GM19023 (cell line): ENCODE measurements around the gene GPHN.
"Not testable (repeated sequence)": the region's sequence is repeated elsewhere in the genome, so short reads cannot be mapped to it uniquely, and the experiment has no call there.

Experiments
- ATAC-seq: cut with Tn5 transposase; IDR thresholded peaks from one replicate; pipeline ENCODE4 v1.9.1; 2021; ENCODE audit warnings: mild to moderate bottlenecking, moderate library complexity; ENCODE audit not compliant: unreplicated experiment

Gene GPHN

DNA sequence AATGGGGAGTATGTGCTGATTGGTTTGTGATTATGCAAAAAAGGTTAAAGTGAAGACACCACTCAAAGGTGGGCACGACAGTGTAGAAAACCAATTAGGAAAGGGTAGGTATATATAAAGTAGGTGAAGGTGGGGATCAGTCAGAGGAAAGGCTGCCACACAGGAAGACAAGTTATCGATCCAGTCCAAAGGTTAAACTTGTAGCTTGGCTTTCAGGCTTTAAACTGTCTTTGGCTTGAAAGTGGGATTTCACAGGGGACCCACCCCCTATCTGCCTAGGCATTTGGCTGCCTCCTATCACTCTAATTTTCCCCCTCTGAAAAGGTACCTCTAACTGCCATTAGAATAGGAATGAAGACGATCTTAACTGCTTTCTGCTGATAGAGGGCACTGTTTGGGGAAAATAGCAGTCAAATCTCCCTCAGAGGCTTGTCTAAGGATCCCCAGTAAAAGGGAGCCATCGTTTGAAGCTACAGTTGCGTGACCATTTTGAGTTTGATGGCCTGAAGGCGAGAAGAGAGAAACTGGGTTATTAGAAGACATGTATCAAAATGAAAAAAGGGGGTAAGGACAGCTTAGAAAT, 250.2 kb downstream of the GPHN start:
- ATAC-seq: no peak

DNA sequence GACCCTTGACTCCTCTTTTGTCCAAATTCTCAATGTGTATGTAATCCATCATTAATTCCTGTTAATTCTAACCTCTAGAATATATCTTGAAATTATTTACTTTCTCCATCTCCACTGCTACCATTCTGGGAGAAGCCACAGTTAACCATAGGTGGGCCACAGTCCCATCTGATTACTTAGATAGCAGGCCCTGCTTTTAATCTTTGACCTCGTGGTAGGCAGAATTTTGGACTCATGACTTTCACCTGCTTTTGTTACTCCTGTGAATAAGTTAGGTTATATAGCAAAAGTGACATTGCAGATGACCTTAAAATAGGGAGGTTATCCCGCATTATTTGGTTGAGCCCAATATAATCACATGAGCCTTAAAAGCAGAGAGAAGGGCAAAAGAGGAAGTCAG, 264.2 kb downstream of the GPHN start:
- ATAC-seq: no peak

DNA sequence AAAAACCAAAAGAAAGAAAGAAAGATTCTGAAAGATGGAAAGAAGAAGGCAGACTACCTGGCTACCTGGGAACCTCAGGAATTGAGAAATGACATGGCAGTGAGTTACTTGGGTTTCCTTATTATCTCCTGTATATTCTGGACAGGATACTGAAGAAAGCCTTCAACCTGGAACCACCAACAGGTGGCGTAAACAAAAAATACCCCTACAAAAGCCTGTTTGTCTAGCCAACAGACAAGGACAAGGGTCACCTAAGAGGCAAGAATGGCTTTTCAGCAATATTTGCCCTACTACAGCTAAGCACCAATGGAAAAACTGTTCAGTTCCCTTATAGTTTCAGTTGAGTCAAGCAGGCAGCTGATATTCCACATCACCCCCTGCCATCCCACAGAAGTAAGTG, 274.9 kb downstream of the GPHN start:
- ATAC-seq: no peak

DNA sequence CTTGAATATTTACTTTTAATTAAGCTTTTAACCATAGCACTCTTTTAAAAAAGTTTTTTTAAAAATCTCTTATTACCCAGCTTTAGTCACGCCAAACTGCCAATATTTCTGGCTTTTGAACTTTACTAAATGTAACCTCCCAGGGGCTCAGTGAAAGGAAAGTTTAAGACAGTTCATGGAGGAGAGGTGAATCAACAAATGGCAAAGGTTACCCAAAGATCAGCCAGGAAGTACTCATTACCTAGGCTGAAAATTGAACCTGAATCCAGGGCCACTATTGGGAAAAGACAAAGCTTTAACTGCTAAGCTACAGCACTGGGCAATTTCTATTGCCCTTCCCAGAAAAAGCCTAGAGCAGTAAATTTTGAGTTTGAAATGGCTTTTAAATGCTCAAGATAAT, 282.2 kb downstream of the GPHN start:
- no peak for ATAC-seq

DNA sequence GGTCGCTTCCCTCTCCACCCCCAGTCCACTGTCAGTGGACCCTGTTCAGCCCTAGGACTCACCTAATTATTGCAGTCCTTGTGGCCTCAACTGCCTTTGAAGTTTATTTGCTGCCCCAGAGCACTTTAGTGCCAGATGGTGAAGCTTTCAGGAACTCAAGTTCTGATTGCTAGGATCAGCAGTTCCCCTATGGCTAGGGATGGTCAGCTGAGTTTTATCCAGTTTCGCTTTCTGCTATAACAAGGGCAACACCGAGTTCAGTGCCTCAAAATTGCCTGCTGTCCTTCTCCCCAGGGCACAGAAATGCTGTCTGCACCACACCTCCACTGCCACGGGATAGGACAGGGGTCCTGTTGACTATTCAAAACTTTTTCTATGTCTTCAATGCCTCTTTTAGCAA, 295.0 kb downstream of the GPHN start:
- no peak for ATAC-seq

DNA sequence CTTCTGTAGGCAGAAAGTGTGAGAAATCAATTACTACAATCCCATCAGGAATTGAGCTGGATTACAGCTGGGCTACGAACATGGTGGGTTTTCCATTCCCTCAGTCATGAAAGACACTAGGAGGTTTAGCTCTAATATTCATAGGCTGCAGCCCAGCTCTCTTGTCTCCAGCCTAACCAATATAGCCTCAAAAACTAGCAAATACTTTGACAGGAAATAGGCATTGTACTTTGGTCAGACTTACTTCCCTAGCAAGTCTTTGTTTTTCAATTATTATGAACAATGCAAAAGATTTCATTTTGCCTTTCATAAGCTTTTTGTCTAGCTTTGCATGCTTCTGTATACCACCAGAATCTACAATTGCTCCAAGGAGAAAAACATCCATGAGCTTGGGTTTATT, 296.2 kb downstream of the GPHN start:
- ATAC-seq: no peak

DNA sequence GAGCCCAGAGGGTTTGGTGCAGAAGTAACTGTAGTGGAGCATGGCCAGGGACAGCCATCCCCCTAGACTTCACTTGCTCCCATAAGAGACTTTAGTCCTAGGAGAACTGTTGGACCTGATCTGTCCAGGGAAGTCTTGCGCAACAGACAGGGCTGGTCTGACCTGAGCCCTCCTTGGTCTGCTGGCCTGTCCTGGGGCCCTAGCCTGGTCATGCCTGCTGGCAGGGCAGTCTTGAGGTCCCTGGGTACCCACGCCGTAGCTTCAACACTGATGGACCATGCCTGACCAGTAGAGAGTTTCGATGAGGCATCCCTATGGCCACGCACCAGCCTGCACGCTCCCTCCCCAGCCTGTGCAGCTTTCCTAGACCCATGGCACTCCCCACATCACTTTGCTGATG, 305.7 kb downstream of the GPHN start:
- no peak for ATAC-seq

DNA sequence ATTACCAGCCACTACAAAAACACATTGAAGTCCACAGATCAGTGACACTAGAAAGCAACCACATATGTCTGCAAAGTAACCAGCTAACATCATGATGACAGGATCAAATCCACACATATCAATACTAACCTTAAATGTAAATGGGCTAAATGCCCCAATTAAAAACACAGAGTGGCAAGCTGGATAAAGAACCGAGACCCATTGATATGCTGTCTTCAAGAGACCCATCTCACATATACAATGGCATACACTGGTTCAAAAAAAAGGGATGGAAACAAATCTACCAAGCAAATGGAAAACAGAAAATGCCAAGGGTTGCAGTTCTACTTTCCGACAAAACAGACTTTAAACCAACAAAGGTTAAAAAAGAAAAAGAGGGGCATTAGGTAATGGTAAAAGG, 307.7 kb downstream of the GPHN start:
- ATAC-seq: no peak

DNA sequence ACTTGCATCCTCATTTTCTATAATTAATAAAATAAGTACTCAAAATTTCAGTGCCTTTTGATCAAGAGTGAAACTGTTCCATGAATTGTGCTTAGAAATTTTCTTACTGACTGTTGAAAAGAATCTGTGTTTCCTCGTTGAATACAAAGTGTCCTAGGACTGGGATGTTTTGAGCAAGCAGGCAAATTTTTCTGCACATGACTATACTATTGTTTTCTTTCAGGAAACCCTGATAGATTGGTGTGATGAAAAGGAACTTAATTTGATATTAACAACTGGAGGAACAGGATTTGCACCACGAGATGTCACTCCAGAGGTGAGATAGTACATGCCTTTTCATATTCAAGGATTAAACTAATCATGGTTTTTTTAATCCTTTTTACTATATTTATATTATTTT, 316.3 kb downstream of the GPHN start:
- no peak for ATAC-seq

DNA sequence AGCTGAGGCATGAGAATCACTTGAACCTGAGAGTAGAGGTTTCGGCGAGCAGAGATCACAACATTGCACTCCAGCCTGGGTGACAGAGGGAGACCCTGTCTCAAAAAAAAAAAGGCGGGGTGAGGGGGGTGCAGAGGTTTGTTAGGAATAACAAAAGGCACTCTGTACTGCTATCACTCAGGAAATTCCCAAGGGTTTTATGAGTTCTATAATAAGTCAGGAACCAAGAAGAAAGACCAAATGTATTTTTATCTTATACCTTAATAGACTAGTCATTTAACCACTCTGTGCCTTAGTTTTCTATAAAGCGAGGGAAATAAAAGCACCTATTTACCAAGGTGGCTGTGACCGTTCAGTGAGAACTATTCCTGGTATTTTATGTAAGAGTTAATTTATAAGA, 319.2 kb downstream of the GPHN start:
- ATAC-seq: no peak

DNA sequence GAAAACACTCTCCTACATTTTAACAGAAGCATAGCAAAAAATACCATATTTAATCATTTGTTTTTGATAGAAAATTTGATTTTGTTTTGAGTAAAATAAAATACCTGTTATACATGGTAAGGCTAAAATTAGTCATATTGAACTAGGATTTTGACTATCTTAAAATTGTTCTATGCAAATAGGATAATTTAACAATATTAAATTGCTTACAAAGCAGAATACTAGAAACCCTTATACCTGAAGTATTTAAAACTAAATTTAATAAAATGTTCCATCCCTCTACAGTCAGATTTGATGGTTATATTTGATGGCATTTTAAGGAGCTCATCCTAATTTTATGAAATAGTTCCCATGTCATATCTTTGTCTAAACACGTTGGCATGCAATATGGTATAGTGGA, 323.2 kb downstream of the GPHN start:
- ATAC-seq: no peak

DNA sequence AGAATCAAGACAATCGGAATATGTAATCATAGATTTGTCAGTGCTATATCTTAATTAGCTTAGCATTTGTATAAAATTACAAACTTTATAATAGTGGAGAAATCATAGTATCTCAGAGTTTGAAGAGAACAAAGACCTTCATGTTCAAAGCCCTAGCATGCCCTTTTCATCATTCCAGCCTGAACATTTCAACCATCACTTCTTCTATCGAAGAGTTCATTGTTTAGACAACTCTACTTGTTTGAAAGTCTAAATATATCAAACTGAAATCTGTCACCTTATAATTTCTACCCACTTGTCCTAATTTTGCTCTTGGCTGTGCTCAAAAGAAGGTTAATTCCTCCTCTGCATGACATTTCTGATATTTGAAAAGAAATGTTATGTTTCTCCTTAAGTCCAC, 325.9 kb downstream of the GPHN start:
- no peak for ATAC-seq

DNA sequence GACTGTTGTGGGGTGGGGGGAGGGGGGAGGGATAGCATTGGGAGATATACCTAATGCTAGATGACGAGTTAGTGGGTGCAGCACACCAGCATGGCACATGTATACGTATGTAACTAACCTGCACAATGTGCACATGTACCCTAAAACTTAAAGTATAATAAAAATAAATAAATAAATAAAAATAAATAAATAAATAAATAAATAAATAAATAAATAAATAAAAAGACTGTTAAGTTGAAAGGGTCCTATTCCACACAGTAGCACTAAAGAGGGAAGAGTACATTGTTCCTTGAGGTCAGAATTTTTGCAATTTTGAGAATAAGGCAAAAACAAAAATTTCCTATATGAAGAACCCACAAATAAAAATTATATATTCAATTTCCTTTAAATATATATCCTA, 329.5 kb downstream of the GPHN start:
- not testable (repeated sequence) for ATAC-seq

DNA sequence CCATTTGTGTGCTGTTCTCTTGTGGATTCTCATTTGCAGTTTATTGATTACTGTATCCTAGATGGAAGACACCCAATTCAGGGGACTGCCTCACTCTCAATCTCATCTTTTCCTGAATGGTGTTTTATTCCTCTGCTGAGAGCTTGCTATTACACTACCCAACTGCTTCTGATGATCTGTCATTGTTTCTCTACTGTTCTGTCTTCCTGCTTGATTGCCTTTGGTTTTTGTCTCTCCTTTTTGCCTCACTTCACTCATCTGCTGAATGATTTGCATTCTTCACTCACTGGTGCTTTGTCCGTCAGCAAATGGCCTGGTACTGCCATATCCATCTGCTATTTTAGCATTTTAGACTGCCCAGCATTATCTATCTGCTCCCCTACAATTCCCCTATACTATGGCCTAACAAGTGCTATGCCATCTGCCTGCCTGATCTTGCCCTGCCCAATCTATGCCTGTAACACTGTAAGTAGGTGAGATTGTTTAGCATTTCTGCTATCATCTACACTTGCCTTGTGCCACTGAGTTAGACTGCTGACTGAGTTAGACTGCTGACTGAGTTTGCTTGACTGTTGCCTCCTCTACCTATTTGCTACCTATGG, 335.1 kb downstream of the GPHN start:
- ATAC-seq: no peak

DNA sequence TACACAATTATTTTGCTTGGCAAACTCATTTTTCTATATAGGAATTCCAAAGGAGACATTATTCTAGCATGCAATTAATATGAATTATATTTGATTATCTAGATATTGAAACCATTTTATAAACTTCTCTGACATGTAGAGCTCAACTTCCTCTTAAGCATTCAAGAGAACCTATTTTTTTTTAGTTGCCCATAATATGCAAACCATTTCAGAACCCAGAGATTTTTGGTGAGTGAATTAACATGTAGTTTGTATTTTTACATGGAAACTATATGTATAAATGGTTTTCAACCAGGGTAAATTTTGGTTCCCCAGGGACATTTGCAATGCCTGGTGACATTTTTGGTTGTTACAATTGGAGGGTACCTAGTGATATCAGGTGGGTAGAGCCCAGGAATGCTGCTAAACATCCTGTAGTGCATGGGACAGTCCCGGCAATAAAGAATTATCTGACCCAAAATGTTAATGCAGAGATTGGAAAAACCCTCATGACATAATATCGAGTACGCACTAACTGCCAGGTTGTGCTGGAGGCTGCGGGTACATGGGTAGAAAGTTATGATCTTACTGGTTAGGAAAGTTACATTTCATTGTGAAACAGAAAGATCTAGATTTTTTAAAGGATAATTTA, 342.4 kb downstream of the GPHN start:
- ATAC-seq: no peak

DNA sequence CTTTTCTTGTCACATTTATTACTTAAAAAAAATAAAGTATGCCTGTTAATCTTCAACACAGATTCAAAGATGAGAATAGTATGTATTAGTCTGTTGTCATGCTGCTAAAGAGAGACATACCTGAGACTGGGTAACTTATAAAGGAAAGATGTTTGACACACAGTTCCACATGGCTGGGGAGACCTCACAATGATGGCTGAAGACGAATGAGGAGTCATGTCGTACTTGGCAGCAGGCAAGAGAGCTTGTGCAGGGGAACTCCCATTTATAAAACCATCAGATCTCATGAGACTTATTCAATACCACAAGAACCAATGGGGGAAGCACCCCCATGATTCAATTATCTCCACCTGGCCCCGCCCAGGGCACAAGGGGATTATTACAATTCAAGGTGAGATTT, 345.4 kb downstream of the GPHN start:
- no peak for ATAC-seq

DNA sequence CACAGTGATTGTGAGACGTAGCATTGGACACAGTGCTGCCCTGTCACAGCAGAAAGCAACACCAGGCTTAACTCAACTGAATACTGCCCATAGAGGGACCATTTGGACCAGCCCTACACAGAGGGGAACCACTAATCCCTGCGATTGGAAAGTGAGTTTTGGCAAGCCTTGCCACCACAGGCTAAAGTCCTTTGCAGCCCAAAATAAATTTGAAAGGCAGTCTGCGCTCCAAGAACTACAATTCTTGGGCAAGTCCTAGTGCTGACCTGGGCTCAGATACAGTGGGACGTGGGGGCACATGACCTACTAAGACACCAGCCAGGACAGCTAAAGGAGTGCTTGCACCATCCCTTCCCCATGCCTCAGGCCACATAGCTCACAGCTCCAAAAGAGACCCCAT, 349.9 kb downstream of the GPHN start:
- no peak for ATAC-seq

DNA sequence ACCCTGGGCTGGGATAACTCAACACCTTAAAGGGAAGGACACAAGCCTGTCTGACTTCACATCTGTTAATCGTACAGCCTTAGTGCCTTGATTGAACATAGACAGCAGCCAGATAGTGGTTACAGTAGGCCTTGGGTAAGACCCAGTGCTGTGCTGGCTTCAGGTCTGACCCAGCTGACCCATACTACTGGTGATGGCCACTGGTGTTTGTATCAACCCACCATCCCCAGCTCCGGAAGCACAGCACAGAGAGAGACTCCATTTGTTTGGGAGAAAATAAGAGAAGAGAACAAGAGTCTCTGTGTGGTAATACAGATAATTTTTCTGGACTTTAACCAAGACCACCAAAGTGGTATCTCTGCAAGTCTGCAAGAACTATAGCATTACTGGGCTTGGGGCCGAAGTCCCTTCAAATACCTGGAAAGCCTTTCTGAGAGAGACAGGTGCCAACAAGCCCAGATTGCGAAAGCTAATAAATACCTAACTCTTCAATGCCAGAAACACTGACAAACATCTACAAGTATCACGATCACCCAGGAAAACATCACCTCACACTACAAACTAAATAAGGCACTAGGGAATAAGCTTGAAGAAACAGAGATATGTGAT, 351.2 kb downstream of the GPHN start:
- ATAC-seq: no peak

DNA sequence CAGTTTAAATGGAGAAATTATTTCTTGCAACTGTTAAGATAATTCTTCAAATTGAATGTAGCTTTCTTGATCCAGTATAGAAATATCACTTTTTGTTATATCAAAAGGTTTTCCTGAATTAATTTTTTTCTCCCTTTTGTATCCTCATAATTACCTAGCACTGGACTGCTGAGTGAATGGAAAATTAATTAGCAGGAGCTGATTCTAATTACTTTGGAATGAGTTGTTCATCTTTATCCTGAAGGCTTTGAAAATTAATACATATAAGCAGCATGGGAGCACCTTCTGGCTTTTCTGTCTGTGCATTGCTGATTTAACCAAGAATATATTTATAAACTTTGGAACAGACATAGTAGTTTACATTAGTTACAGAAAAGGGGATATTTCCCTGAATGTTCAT, 373.6 kb downstream of the GPHN start:
- ATAC-seq: no peak

DNA sequence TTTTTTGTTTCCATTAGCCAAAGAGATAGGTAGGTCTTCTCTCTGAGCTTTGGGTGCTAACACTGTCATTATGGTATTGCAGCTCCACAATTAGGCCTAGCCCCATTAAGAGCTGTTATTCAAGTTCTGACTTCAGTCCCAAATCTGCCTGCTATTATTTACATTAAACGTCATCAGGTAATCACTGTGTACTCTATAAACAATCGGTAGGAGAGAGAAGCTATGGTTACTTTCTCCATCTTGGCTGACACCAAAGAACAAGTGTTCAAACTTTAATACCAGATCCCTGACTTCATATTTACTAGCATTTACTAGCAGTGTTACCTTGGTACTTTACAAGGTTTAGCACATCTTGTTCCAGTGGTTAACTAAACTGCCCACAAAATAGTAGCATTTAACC, 376.2 kb downstream of the GPHN start:
- ATAC-seq: no peak

DNA sequence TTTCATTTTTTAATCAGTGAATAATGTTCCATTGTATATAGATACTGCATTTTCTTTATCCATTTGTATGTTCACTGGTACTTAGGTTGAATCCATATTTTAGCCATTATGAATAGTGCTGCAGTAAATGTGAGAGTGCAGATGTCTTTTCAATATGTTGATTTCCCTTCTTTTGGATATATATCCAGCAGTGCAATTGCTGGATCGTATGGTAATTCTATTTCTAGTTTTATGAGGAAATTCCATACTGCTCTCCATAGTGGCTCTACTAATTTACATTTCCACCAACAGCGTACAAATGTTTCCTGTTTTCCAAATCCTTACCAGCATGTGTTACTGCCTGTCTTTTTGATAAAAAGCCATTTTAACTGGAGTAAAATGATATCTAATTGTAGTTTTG, 392.8 kb downstream of the GPHN start:
- no peak for ATAC-seq

DNA sequence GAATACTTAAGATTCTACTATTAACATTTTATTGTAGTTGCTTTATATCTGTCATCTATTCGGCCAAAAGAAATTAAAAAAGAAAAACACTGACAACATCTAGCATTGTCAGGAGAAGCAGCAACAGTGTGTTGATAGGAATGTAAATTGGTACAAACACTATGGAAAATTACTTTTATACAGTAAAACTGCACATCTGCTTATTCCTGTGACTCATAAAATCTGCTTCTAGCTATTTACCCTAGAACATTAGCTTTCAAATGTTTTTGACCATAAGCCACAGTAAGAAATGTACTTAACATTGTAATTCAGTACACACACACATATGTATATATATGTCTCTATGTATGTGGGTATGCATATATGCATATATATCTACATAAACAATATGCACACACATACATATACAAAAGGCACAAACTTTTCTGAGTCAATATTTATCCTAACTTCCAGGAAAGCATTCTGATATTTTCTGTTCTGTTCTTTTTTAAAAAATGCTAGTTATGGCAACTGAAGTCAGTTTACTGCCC, 402.4 kb downstream of the GPHN start:
- ATAC-seq: no peak
